IPS-NIHi7 (cell line): ENCODE data around the gene MISP.

ENCODE experiments used
- DNase-seq: peaks from one replicate; pipeline ENCODE4 v3.0.0; 2012; ENCODE audit warnings: mixed read lengths; ENCODE audit errors: extremely low spot score

Gene MISP

DNA sequence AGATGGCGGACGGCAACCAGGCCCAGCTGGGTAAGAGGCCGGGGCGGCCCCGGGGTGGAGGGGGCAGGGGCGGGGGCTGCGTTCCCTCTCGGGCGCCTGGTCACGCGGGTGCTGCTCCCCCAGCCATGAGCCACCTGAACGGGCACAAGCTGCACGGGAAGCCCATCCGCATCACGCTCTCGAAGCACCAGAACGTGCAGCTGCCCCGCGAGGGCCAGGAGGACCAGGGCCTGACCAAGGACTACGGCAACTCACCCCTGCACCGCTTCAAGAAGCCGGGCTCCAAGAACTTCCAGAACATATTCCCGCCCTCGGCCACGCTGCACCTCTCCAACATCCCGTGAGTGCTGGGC, 57.5 kb downstream of the MISP start:
- DNase-seq, result no peak

DNA sequence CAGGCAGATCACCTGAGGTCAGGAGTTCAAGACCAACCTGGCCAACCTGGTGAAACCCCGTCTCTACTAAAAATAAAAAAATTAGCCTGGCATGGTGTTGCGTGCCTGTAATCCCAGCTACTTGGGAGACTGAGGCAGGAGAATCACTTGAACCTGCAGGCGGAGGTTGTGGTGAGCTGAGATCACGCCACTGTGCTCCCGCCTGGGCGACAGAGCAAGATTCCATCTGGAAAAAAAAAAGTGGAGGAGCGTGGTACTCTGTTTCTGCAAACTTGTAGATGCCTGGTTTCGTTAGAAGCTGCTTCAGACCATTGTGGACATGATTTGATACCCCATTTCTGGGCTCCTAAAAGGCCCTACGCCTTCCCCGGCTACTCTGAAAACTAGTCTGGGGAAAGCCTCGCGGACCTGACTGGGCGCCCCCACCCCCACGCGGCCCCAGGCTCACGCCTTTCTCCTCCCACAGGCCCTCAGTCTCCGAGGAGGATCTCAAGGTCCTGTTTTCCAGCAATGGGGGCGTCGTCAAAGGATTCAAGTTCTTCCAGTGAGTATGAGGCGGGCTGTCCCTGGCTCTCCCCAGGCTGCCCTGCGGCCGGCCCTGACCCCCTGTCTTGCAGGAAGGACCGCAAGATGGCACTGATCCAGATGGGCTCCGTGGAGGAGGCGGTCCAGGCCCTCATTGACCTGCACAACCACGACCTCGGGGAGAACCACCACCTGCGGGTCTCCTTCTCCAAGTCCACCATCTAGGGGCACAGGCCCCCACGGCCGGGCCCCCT, 59.4 kb downstream of the MISP start:
- DNase-seq, result no peak

DNA sequence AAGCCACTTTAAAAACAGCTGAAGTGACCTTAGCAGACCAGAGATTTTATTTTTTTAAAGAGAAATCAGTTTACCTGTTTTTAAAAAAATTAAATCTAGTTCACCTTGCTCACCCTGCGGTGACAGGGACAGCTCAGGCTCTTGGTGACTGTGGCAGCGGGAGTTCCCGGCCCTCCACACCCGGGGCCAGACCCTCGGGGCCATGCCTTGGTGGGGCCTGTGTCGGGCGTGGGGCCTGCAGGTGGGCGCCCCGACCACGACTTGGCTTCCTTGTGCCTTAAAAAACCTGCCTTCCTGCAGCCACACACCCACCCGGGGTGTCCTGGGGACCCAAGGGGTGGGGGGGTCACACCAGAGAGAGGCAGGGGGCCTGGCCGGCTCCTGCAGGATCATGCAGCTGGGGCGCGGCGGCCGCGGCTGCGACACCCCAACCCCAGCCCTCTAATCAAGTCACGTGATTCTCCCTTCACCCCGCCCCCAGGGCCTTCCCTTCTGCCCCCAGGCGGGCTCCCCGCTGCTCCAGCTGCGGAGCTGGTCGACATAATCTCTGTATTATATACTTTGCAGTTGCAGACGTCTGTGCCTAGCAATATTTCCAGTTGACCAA, 60.1 kb downstream of the MISP start:
- no peak for DNase-seq

DNA sequence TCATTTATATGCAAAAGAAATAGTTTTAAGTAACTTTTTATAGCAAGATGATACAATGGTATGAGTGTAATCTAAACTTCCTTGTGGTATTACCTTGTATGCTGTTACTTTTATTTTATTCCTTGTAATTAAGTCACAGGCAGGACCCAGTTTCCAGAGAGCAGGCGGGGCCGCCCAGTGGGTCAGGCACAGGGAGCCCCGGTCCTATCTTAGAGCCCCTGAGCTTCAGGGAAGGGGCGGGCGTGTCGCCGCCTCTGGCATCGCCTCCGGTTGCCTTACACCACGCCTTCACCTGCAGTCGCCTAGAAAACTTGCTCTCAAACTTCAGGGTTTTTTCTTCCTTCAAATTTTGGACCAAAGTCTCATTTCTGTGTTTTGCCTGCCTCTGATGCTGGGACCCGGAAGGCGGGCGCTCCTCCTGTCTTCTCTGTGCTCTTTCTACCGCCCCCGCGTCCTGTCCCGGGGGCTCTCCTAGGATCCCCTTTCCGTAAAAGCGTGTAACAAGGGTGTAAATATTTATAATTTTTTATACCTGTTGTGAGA, 60.7 kb downstream of the MISP start:
- DNase-seq, result no peak

GRCh38 chr19:812049-812746, 61.3 kb downstream of the MISP start:
- no peak for DNase-seq

- DNase-seq, result no peak
Measured at GRCh38 chr19:812747-813218, 61.9 kb downstream of the MISP start.

DNA sequence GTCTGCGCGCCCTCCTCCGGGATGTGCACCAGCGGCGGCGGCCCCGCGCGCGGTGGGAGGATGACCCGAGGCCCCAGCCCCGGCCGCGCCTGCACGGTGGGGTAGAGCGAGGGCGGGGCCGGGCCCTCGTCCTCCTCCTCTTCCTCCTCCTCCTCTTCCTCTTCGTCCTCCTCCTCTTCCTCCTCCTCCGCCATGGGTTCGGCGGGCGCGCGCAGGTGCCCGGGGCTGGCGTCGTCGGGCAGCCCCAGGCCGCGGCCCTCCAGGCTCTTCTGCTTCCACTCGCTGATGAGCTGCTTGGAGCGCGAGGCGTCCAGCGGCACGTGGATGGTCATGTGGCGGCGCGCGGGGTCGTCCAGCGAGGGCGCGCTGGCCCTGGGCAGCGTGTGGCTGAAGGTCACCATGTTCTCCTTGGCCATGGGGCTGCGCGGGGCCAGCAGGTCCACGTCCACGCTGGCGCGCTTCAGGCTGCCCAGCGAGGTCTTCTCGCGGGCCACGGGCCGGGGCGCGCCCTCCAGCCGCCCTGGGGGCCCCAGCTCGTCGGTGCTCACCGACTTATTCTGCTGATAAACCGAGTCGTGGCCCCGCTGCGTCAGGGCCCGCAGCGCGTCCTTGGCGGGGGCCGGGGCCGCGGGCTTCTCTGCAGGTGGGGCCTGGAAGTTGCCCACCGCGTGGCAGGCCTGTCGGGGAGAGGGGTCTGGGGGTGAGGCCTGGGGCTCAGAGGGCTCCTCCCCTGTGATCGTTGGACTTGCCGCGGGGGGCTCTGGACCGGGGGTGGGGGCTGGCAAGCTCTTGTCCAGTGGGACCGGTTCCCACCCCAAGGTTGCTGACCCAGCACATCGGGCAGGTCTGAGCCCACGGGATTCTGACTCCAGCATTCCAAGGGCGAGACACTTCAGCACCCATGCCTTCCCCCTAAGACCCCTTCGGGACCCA, 62.6 kb downstream of the MISP start:
- no peak for DNase-seq
